BLaER1 treated with 17β-estradiol and CSF1 and Interleukin-3, amounts not matched to agents 10 nM and 100 nM (cell line): ENCODE measurements around the gene RAB8A.
"Not testable (repeated sequence)": the region's sequence is repeated elsewhere in the genome, so short reads cannot be mapped to it uniquely, and the experiment has no call there.

Source experiments
- H3K27ac ChIP-seq, 11 experiments: shearing (Covaris generic); formaldehyde crosslinking; 2 replicates each; pipeline ENCODE4 v1.8.1; 2022
- H3K27me3 ChIP-seq, 11 experiments: shearing (Covaris generic); formaldehyde crosslinking; 2 replicates each; pipeline ENCODE4 v1.8.1; 2022
- H3K36me3 ChIP-seq, 11 experiments: shearing (Covaris generic); formaldehyde crosslinking; 2 replicates each; pipeline ENCODE4 v1.8.1; 2022
- H3K4me1 ChIP-seq, 10 experiments: shearing (Covaris generic); formaldehyde crosslinking; 2 replicates each; pipeline ENCODE4 v1.8.1; 2022
- H3K4me2 ChIP-seq, 11 experiments: shearing (Covaris generic); formaldehyde crosslinking; 2 replicates each; pipeline ENCODE4 v1.8.1; 2022
- H3K4me3 ChIP-seq, 10 experiments: shearing (Covaris generic); formaldehyde crosslinking; 2 replicates each; pipeline ENCODE4 v1.8.1; 2022
- H3K9ac ChIP-seq, 11 experiments: shearing (Covaris generic); formaldehyde crosslinking; 2 replicates each; pipeline ENCODE4 v1.8.1; 2022
- H3K9me3 ChIP-seq, 11 experiments: shearing (Covaris generic); formaldehyde crosslinking; replicated peaks in 1 of 11; 2 replicates each; pipeline ENCODE4 v1.8.1; 2022
- H4K20me1 ChIP-seq, 11 experiments: shearing (Covaris generic); formaldehyde crosslinking; 2 replicates each; pipeline ENCODE4 v1.8.1; 2022
- Cebpa-rat ChIP-seq, 11 experiments: shearing (Covaris generic); IDR thresholded peaks; 2 replicates each; pipeline ENCODE4 v1.8.1; 2022

The RAB8A gene

GRCh38 chr19:16076154-16076957 is 35.3 kb upstream of the RAB8A start, which contains the start of gene TPM4:
Gene TPM4 (plus strand): TSS chr19:16076495. CDS start chr19:16076566, 71 bp downstream.
- H3K4me3 ChIP-seq, result peak within 1 kb of the TSS; percentile 74 to 96 (median 90)
- peak within 1 kb of the TSS; percentile 86 to 99 (median 97) for H3K4me2 ChIP-seq
- peak within 1 kb of the TSS; percentile 95 to 100 (median 98) for H3K9ac ChIP-seq
- peaks cover 14 to 30% (median 16%) of the 10 kb centered on the region in 11 experiments for H3K36me3 ChIP-seq
- TF ChIP-seq Cebpa-rat (IDR thresholded peaks at IDR 0.05), result no peak
- H3K9me3 ChIP-seq, result no peaks in the 10 kb centered on the region
- H3K27ac ChIP-seq, result peak within 1 kb of the TSS; percentile 91 to 99 (median 98)
- peaks cover 0 to 28% (median 7%) of the 10 kb centered on the region in 11 experiments; a peak in 15 of 22 replicates for H4K20me1 ChIP-seq
- H3K27me3 ChIP-seq, result no peaks in the 10 kb centered on the region
- H3K4me1 ChIP-seq, result peaks cover 56 to 69% (median 64%) of the 10 kb centered on the region in 10 experiments

DNA sequence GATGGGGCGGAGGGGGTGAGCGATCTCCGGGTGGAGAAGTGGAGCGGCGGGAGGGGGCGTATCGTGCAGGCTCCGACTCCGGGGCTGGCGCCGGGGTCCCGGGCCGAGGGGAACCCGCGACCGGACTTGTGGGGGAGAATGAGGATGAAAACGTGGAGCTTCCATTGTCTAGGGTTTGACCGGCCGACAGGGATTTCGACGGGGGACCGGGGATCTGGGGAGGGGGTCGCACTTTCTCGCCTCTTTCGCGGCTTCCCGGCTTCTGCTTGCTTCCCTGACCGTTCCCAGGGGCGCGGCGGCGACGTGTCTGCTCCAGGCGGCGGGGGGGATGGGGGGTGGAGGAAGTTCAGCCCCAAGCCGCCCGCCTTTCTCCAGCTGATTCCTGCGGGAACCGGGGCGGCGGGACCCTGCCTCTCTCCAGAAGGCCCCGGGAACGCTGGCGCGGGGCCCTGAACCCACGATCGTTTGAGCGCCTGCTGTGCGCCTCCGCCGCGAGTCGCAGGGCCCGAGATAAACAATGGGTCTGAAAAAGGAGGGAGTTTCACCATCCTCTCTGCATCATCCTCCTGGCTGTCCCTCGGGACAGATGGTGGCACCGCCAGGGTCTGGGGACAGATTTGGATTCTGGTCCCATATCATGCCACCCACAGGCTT is 34.6 kb upstream of the RAB8A start:
- H3K27me3 ChIP-seq, result no peaks in the 10 kb centered on the region
- peak overlapping the region; percentile 95 to 100 (median 98) for H3K9ac ChIP-seq
- peaks cover 62 to 75% (median 68%) of the 10 kb centered on the region in 10 experiments for H3K4me1 ChIP-seq
- H4K20me1 ChIP-seq, result peaks cover 0 to 35% (median 11%) of the 10 kb centered on the region in 11 experiments; a peak in 16 of 22 replicates
- H3K4me2 ChIP-seq, result peak overlapping the region; percentile 86 to 99 (median 97)
- peak overlapping the region; percentile 74 to 96 (median 90) for H3K4me3 ChIP-seq
- H3K27ac ChIP-seq, result peak overlapping the region; percentile 91 to 99 (median 98)
- TF ChIP-seq Cebpa-rat (IDR thresholded peaks at IDR 0.05), result no peak
- peaks cover 22 to 37% (median 23%) of the 10 kb centered on the region in 11 experiments for H3K36me3 ChIP-seq
- no peaks in the 10 kb centered on the region for H3K9me3 ChIP-seq

GRCh38 chr19:16077984-16078758 is 33.5 kb upstream of the RAB8A start:
- Histone ChIP-seq H3K9ac (peak overlapping the region; percentile 95 to 100 (median 98)), H3K4me1 (peaks cover 65 to 80% (median 71%) of the 10 kb centered on the region in 10 experiments), H3K9me3 (no peaks in the 10 kb centered on the region), H3K4me3 (peak overlapping the region; percentile 74 to 96 (median 90)), H4K20me1 (peaks cover 0 to 46% (median 20%) of the 10 kb centered on the region in 11 experiments; a peak in 17 of 22 replicates), H3K36me3 (peaks cover 32 to 48% (median 34%) of the 10 kb centered on the region in 11 experiments), H3K4me2 (peak overlapping the region; percentile 86 to 99 (median 97)), H3K27ac (peak overlapping the region; percentile 91 to 99 (median 98)), H3K27me3 (no peaks in the 10 kb centered on the region)
- TF ChIP-seq Cebpa-rat (IDR thresholded peaks at IDR 0.05), result no peak

DNA sequence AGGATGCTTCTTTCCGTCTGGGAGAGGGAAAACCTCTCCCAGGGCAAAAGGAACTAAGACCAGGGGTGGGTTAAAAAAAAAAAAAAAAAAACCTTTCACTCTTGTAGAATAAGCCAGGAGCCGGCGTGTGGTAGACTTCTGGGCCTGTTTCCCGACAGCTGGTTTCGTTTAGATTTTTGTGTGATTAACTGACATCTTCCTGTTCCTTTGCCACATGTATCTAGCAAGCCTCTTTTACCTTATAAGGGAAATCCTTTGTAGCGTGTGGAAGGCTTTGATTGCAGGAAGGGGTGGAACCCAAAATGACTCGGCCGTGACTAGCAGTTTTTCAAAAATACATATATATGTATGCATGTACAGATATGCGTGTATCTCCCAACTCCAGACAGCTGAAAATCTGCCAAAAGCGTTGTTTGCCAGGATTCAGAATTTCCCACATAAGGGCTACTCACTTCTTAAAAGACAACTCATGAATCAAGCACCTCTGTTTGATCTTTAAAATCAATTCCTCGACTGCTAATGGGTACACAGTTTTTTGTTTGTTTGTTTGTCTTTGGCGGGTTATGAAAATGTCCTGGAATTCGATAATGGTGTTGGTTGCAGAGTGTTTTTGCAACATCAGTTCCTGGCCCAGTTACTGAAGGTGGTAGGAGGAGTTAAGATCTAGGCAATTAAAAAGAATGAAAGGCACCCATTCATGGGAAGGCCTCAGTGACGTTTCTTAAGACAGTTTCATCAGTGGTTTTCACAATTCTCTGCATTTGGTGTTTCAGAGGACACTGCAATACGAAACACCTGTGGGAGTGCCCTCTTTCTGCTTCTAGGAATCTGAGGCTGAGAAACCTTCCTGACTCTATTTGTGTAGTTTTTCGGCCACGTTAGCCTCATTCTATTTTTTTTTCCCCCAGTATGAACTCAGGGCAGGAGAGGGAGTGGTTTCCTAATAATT is 32.7 kb upstream of the RAB8A start:
- Histone ChIP-seq H3K27ac (peak overlapping the region; percentile 91 to 99 (median 98)), H3K27me3 (no peaks in the 10 kb centered on the region), H3K9me3 (no peaks in the 10 kb centered on the region), H3K4me1 (peaks cover 65 to 80% (median 71%) of the 10 kb centered on the region in 10 experiments), H4K20me1 (peaks cover 0 to 55% (median 25%) of the 10 kb centered on the region in 11 experiments; a peak in 17 of 22 replicates), H3K9ac (peak overlapping the region; percentile 95 to 100 (median 98)), H3K4me3 (peak overlapping the region; percentile 74 to 96 (median 90)), H3K4me2 (peak overlapping the region; percentile 86 to 99 (median 97)), H3K36me3 (peaks cover 41 to 56% (median 42%) of the 10 kb centered on the region in 11 experiments)
- TF ChIP-seq Cebpa-rat (IDR thresholded peaks at IDR 0.05), result peak in 7 of 11 experiments; percentile 35 to 81 (median 57); a peak in 9 of 22 replicates

GRCh38 chr19:16084067-16084685 is 27.5 kb upstream of the RAB8A start:
- Histone ChIP-seq H3K27ac (peak overlapping the region in 10 of 11 experiments; percentile 25 to 99 (median 98); a peak in 20 of 22 replicates), H3K27me3 (no peaks in the 10 kb centered on the region), H4K20me1 (peaks cover 0 to 100% (median 48%) of the 10 kb centered on the region in 11 experiments; a peak in 17 of 22 replicates), H3K9me3 (no peaks in the 10 kb centered on the region), H3K9ac (peak overlapping the region; percentile 39 to 99 (median 73); a peak in 21 of 22 replicates), H3K4me1 (peaks cover 82 to 100% (median 98%) of the 10 kb centered on the region in 10 experiments), H3K4me2 (peak overlapping the region; percentile 86 to 99 (median 97)), H3K36me3 (peaks cover 87 to 95% (median 90%) of the 10 kb centered on the region in 11 experiments), H3K4me3 (peak overlapping the region in 5 of 10 experiments; percentile 5 to 48 (median 21); a peak in 4 of 20 replicates)
- no peak for TF ChIP-seq Cebpa-rat (IDR thresholded peaks at IDR 0.05)

DNA sequence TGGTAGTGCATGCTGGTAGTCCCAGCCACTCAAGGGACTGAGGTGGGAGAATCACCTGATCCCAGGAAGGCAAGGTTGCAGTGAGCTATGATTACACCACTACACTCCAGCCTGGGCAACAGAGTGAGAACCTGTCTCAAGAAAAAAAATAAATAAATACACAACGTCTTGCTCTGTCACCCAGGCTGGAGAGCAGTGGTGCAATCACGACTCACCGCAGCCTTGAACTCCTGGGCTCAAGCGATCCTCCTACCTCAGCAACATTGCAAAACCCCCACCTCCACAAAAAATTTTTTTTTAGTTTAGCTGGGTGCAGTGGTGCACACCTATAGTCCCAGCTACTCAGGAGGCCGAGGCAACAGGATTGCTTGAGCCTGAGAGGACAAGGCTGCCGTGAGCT is 26.6 kb upstream of the RAB8A start:
- peak overlapping the region; percentile 86 to 99 (median 97) for H3K4me2 ChIP-seq
- peak overlapping the region; percentile 39 to 99 (median 73); a peak in 19 of 22 replicates for H3K9ac ChIP-seq
- TF ChIP-seq Cebpa-rat (IDR thresholded peaks at IDR 0.05), result peak in 4 of 11 experiments; percentile 56 to 81 (median 62); a peak in 6 of 22 replicates

DNA sequence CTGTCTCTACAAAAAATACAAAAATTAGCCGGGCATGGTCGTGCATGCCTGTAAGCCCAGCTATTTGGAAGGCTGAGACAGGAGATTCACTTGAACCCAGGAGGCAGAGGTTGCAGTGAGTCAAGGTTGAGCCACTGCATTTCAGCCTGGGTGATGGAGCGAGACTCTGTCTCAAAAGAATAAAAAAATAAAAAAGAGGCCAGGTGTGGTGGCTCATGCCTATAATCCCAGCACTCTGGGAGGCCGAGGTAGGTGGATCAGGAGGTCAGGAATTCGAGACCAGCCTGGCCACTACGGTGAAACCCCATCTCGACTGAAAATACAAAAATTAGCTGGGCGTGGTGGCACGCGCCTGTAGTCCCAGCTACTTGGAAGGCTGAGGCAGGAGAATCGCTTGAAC is 24.3 kb upstream of the RAB8A start:
- H3K27me3 ChIP-seq, H3K9me3 ChIP-seq: not testable (repeated sequence)
- peak overlapping the region; percentile 86 to 99 (median 97); a peak in 21 of 22 replicates for H3K4me2 ChIP-seq
- peak overlapping the region in 10 of 11 experiments; percentile 63 to 99 (median 98); a peak in 20 of 22 replicates for H3K27ac ChIP-seq
- H3K36me3 ChIP-seq, result peaks cover 94 to 98% (median 97%) of the 10 kb centered on the region in 11 experiments
- H4K20me1 ChIP-seq, result peaks cover 0 to 100% (median 63%) of the 10 kb centered on the region in 11 experiments; a peak in 15 of 22 replicates
- H3K9ac ChIP-seq, result peak overlapping the region in 8 of 11 experiments; percentile 68 to 99 (median 76); a peak in 15 of 22 replicates
- 0 out of 20 replicates have a peak overlapping the region, but pooled peaks of 1 of the 10 experiments have one; percentile 11 for H3K4me3 ChIP-seq
- peaks cover 62 to 100% (median 90%) of the 10 kb centered on the region in 10 experiments for H3K4me1 ChIP-seq

More for the DNA sequence above, 26.6 kb upstream of the RAB8A start:
- H4K20me1 ChIP-seq, result peaks cover 0 to 100% (median 53%) of the 10 kb centered on the region in 11 experiments; a peak in 17 of 22 replicates
- H3K36me3 ChIP-seq, result peaks cover 94 to 98% (median 97%) of the 10 kb centered on the region in 11 experiments
- no peaks in the 10 kb centered on the region for H3K27me3 ChIP-seq
- no peaks in the 10 kb centered on the region for H3K9me3 ChIP-seq
- peak overlapping the region in 6 of 10 experiments; percentile 22 to 48 (median 30); a peak in 8 of 20 replicates for H3K4me3 ChIP-seq
- peaks cover 73 to 100% (median 96%) of the 10 kb centered on the region in 10 experiments for H3K4me1 ChIP-seq
- H3K27ac ChIP-seq, result peak overlapping the region in 10 of 11 experiments; percentile 25 to 99 (median 98); a peak in 21 of 22 replicates
